ENCODE data around the gene UQCC3. TPM values are rescaled to one million over a fixed set of nuclear protein-coding genes. Genes with fewer than 3 reads are reported as not detected.

The UQCC3 gene
- total and polyA plus RNA-seq, 2 of the 13 experiments (the other 11 are each of a cell fraction or from before 2014, with no cell fraction given): 7.7 to 16.0 TPM

- no peaks in the 10 kb centered on the region; a peak in 1 of 5 replicates for H3K27me3 ChIP-seq (ENCODE audit: control insufficient read depth in 1 of 2, insufficient read depth in 2 of 2, low read length in 2 of 2)
- H3K9me3 ChIP-seq (ENCODE audit: low read length): no peaks in the 10 kb centered on the region
- no peaks in the 10 kb centered on the region; the same call in none of the 2 replicates for H4K20me1 ChIP-seq (ENCODE audit: insufficient read depth, low read length)
- in situ Hi-C loops (cut with HindIII; ENCODE audit: extremely low pct_ligation_motif_present, low pct_unique_long_range_greater_than_20kb) (no loop called here), intact Hi-C loops (cut with micrococcal nuclease; ENCODE audit: unreplicated experiment) (no loop called here)
- no peak within 1 kb of the TSS for H2AFZ ChIP-seq (ENCODE audit: low read length)
- ChIA-PET CTCF (ENCODE audit: low intra/inter-chr PET ratio, low total read pairs) (no interaction called here), POLR2A (interaction anchor here (0.7 to 4.5 kb wide), 42 partner anchors 10 to 272 kb away, joined by 3 to 186 read pairs (median 8); partner anchors contain the start of genes AHNAK, B3GAT3, BSCL2 and EEF1G)
- H3K9ac ChIP-seq (ENCODE audit: insufficient read depth, low read depth, low read length): peak within 1 kb of the TSS; percentile 91
- peaks cover 35% of the 10 kb centered on the region for H3K79me2 ChIP-seq (ENCODE audit: insufficient read depth, low read length)
- peak within 1 kb of the TSS; percentile 85 for H3K4me2 ChIP-seq (ENCODE audit: low read depth, low read length)
- FAIRE-seq (no peak), ATAC-seq (peak; percentile 86), DNase-seq (ENCODE audit: low spot score) (peak; percentile 85)
- peak within 1 kb of the TSS; percentile 84 for H3K27ac ChIP-seq (ENCODE audit: extremely low read length, insufficient read depth, low read length)
- H3K36me3 ChIP-seq (replicated peaks in 1 of 2; ENCODE audit: control insufficient read depth in 1 of 2, insufficient read depth in 2 of 2, low read length in 2 of 2): peaks cover 0 to 15% of the 10 kb centered on the region in 2 experiments; a peak in 2 of 5 replicates
- TSS peak; percentile 91 for BruUV-seq (replicated peaks)
- 2% methylated on average over 36 of the region's 47 CpGs for WGBS (ENCODE audit: low lambda C conversion rate)
- H3K4me3 ChIP-seq (replicated peaks in 1 of 3; ENCODE audit: insufficient read depth in 1 of 3, low read depth in 2 of 3, low read length in 3 of 3): peak within 1 kb of the TSS; percentile 69 to 97 (median 91)
- peaks cover 47% of the 10 kb centered on the region for H3K4me1 ChIP-seq (ENCODE audit: insufficient read depth, low read length)
- TF ChIP-seq HNF1B (CRISPR knock-in tag; IDR thresholded peaks at IDR 0.05) (peak; percentile 46; the same call in 1 of the 2 replicates), ZNF556 (CRISPR knock-in tag; IDR thresholded peaks at IDR 0.05; ENCODE audit: borderline replicate concordance) (no peak; the same call in none of the 2 replicates), NFATC3 (CRISPR knock-in tag; IDR thresholded peaks at IDR 0.05) (no peak), ZNF382 (CRISPR knock-in tag; IDR thresholded peaks at IDR 0.05; ENCODE audit: borderline replicate concordance) (no peak), POLR2AphosphoS2 (IDR thresholded peaks at IDR 0.05; ENCODE audit: low read depth, low read length) (peak; percentile 92; the same call in 1 of the 2 replicates), TSC22D2 (CRISPR knock-in tag; IDR thresholded peaks at IDR 0.05; ENCODE audit: borderline replicate concordance) (peak; percentile 95), ZSCAN30 (CRISPR knock-in tag; IDR thresholded peaks at IDR 0.05) (0 out of 2 replicates have a peak, but pooled peaks have one; percentile 92), SMC3 (IDR thresholded peaks at IDR 0.05; ENCODE audit: low read length) (no peak), ZBTB33 (CRISPR knock-in tag; IDR thresholded peaks at IDR 0.05) (no peak), ZNF234 (CRISPR knock-in tag; conservative IDR thresholded peaks at IDR 0.05) (0 out of 2 replicates have a peak, but pooled peaks have one; percentile 13), NFKBIZ (CRISPR knock-in tag; IDR thresholded peaks at IDR 0.05) (no peak; the same call in 1 of the 2 replicates), ZNF224 (CRISPR knock-in tag; IDR thresholded peaks at IDR 0.05) (no peak), ZNF430 (CRISPR knock-in tag; IDR thresholded peaks at IDR 0.05) (peak; percentile 54), KDM4B (CRISPR knock-in tag; IDR thresholded peaks at IDR 0.05) (no peak), NCOA2 (CRISPR knock-in tag; IDR thresholded peaks at IDR 0.05) (peak; percentile 38; the same call in 1 of the 2 replicates), ZKSCAN5 (CRISPR knock-in tag; IDR thresholded peaks at IDR 0.05) (no peak), PAF1 (CRISPR knock-in tag; IDR thresholded peaks at IDR 0.05) (no peak)
- TF ChIP-seq, protein P1, sequence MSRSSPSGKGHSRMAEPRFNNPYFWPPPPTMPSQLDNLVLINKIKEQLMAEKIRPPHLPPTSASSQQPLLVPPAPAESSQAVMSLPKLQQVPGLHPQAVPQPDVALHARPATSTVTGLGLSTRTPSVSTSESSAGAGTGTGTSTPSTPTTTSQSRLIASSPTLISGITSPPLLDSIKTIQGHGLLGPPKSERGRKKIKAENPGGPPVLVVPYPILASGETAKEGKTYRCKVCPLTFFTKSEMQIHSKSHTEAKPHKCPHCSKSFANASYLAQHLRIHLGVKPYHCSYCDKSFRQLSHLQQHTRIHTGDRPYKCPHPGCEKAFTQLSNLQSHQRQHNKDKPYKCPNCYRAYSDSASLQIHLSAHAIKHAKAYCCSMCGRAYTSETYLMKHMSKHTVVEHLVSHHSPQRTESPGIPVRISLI (CRISPR knock-in tag; IDR thresholded peaks at IDR 0.05; ENCODE audit: borderline replicate concordance): peak; percentile 18; the same call in 1 of the 2 replicates
Observed at GRCh38 chr11:62665075-62665598, 6.3 kb upstream of the UQCC3 start, which contains the start of the genes C11orf98 and CSKMT. Gene C11orf98 (minus strand): TSS chr11:62665210. CDS start chr11:62665169, 41 bp downstream. Gene CSKMT (plus strand): TSS chr11:62665312. CDS start chr11:62665880, 568 bp downstream.
